Endodermal cell (in vitro differentiated cells): ENCODE measurements around the gene STXBP1. TPM values are rescaled to one million over a fixed set of nuclear protein-coding genes. Genes with fewer than 3 reads are reported as not detected.

Source experiments
- DNase-seq: peaks from one replicate; pipeline ENCODE4 v3.0.0-alpha.2; 2017
- H3K27ac ChIP-seq: 2 replicates; pipeline ENCODE4 v1.5.1; 2013; ENCODE audit warnings: mild to moderate bottlenecking, low read depth, low read length, moderate library complexity
- H3K27me3 ChIP-seq: 2 replicates; pipeline ENCODE4 v1.6.1; 2013; ENCODE audit warnings: mild to moderate bottlenecking, low read length, moderate library complexity; ENCODE audit not compliant: insufficient read depth, control insufficient read depth, poor library complexity, severe bottlenecking
- H3K36me3 ChIP-seq: 2 replicates; pipeline ENCODE4 v1.7.0; 2013; ENCODE audit warnings: mild to moderate bottlenecking, low read length, moderate library complexity; ENCODE audit not compliant: control insufficient read depth, insufficient read depth
- H3K4me1 ChIP-seq: one replicate; pipeline ENCODE4 v1.7.0; 2013; ENCODE audit warnings: low read length; ENCODE audit not compliant: control insufficient read depth, insufficient read depth
- H3K4me3 ChIP-seq: 2 replicates; pipeline ENCODE4 v1.5.1; 2013; ENCODE audit warnings: mild to moderate bottlenecking, low read length, moderate library complexity
- H3K9ac ChIP-seq: 2 replicates; pipeline ENCODE4 v1.6.1; 2013; ENCODE audit warnings: mild to moderate bottlenecking, low read length, moderate library complexity; ENCODE audit not compliant: poor library complexity, severe bottlenecking; ENCODE audit errors: extremely low read depth
- H3K9me3 ChIP-seq: 2 replicates; pipeline ENCODE4 v1.6.1; 2013; ENCODE audit warnings: mild to moderate bottlenecking, low read length, moderate library complexity; ENCODE audit not compliant: control insufficient read depth
- H3K27ac Mint-ChIP-seq: 2 replicates; pipeline ENCODE4 v1.8.0; 2020; ENCODE audit warnings: mixed read lengths
- H3K27me3 Mint-ChIP-seq: 2 replicates; pipeline ENCODE4 v1.8.0; 2021; ENCODE audit warnings: mild to moderate bottlenecking, mixed read lengths; ENCODE audit not compliant: insufficient read depth
- H3K36me3 Mint-ChIP-seq: 2 replicates; pipeline ENCODE4 v1.8.0; 2020; ENCODE audit warnings: low read depth, mixed read lengths
- H3K4me1 Mint-ChIP-seq: 2 replicates; pipeline ENCODE4 v1.8.0; 2020; ENCODE audit warnings: mixed read lengths
- H3K4me3 Mint-ChIP-seq: 2 replicates; pipeline ENCODE4 v1.8.0; 2020; ENCODE audit warnings: mild to moderate bottlenecking, moderate library complexity, mixed read lengths
- H3K9me3 Mint-ChIP-seq: 2 replicates; pipeline ENCODE4 v1.8.0; 2020; ENCODE audit warnings: mild to moderate bottlenecking, mixed read lengths
- CTCF ChIP-seq: fragments of 200-600 bp; sonication (generic); conservative IDR thresholded peaks from 2 replicates; pipeline ENCODE4 v1.5.0; 2021; ENCODE audit warnings: antibody characterized with exemption, mild to moderate bottlenecking
- WGBS, 2 experiments: methylation state at CpG; one replicate each; pipeline versions ENCODE4 v1.1.5 to v1.1.7; 2013; ENCODE audit warnings: missing lambda C conversion rate in 2 of 2, mixed read lengths in 1 of 2; ENCODE audit not compliant: insufficient coverage in 1 of 2, insufficient read length in 1 of 2; 5-methylcytosine and 5-hydroxymethylcytosine counted together
- total RNA-seq, 2 donors: library from RNA; stranded (reverse); fragmentation: NEBNext Ultra II Directional in 1 of 2; extraction: Animal tissue kit (Norgen Biotek cat#: 25700) in 1 of 2; gene quantifications; 2 replicates in 1 of 2; 3 replicates in 1 of 2; pipeline ENCODE4 v1.2.1, GENCODE V29; 2021

STXBP1 gene
- total RNA-seq, 2 donors from 2014 or later: 27.8 to 46.8 TPM

GRCh38 chr9:127720031-127720864 is 108.2 kb downstream of the STXBP1 start:
- Mint-ChIP-seq H3K4me3 (no peak overlapping the region), H3K27me3 (no peaks in the 10 kb centered on the region), H3K36me3 (no peaks in the 10 kb centered on the region), H3K27ac (no peak overlapping the region), H3K4me1 (peaks cover 5% of the 10 kb centered on the region), H3K9me3 (no peaks in the 10 kb centered on the region)
- Histone ChIP-seq H3K36me3 (no peaks in the 10 kb centered on the region), H3K4me1 (no peaks in the 10 kb centered on the region), H3K9ac (no peak overlapping the region), H3K27ac (no peak overlapping the region), H3K9me3 (no peaks in the 10 kb centered on the region), H3K27me3 (no peaks in the 10 kb centered on the region), H3K4me3 (no peak overlapping the region)
- DNase-seq: no peak
- no peak for TF ChIP-seq CTCF
- 89 to 90% methylated on average over 7 to 12 of the region's 12 CpGs for WGBS, 2 experiments

- Histone ChIP-seq H3K4me3 (no peak overlapping the region), H3K9ac (no peak overlapping the region), H3K4me1 (no peaks in the 10 kb centered on the region), H3K9me3 (no peaks in the 10 kb centered on the region), H3K36me3 (no peaks in the 10 kb centered on the region), H3K27me3 (no peaks in the 10 kb centered on the region), H3K27ac (no peak overlapping the region)
- Mint-ChIP-seq H3K27ac (no peak overlapping the region), H3K9me3 (no peaks in the 10 kb centered on the region), H3K4me1 (peaks cover 5% of the 10 kb centered on the region), H3K27me3 (no peaks in the 10 kb centered on the region), H3K4me3 (no peak overlapping the region), H3K36me3 (no peaks in the 10 kb centered on the region)
- TF ChIP-seq CTCF: no peak
- no peak for DNase-seq
Observed at GRCh38 chr9:127720865-127721227, 108.8 kb downstream of the STXBP1 start.

GRCh38 chr9:127721391-127721821 is 109.3 kb downstream of the STXBP1 start:
- 74 to 85% methylated on average over 8 to 11 of the region's 11 CpGs for WGBS, 2 experiments
- no peak overlapping the region for H3K4me3 Mint-ChIP-seq

More at GRCh38 chr9:127721391-127721821, 109.3 kb downstream of the STXBP1 start:
- Histone ChIP-seq H3K27ac (no peak overlapping the region), H3K4me3 (no peak overlapping the region), H3K9ac (no peak overlapping the region), H3K9me3 (no peaks in the 10 kb centered on the region), H3K27me3 (no peaks in the 10 kb centered on the region), H3K4me1 (no peaks in the 10 kb centered on the region), H3K36me3 (no peaks in the 10 kb centered on the region)
- H3K36me3 Mint-ChIP-seq: no peaks in the 10 kb centered on the region
- TF ChIP-seq CTCF: no peak
- no peaks in the 10 kb centered on the region for H3K4me1 Mint-ChIP-seq
- H3K27ac Mint-ChIP-seq: no peak overlapping the region
- no peaks in the 10 kb centered on the region for H3K9me3 Mint-ChIP-seq
- H3K27me3 Mint-ChIP-seq: no peaks in the 10 kb centered on the region
- no peak for DNase-seq
